Renal pelvis (tissue), 4 donors: ENCODE data around the gene FBXW5. TPM values are rescaled to one million over a fixed set of nuclear protein-coding genes. Genes with fewer than 3 reads are reported as not detected.

Source experiments
- DNase-seq: peaks from one replicate; pipeline ENCODE4 v3.0.0-alpha.2; 2013
- polyA plus RNA-seq, 3 donors: library from polyadenylated mRNA; unstranded; fragments of 120-200 nt; gene quantifications; one replicate each; pipeline ENCODE4 v1.2.1, GENCODE V29; 2013; ENCODE audit not compliant: insufficient read length in 3 of 3

FBXW5 gene
- polyA plus RNA-seq, 3 donors: 48.7 to 65.9 (median 64.8) TPM

- no peak for DNase-seq
Measured at GRCh38 chr9:136939431-136939995, 5.0 kb downstream of the FBXW5 start.

DNA sequence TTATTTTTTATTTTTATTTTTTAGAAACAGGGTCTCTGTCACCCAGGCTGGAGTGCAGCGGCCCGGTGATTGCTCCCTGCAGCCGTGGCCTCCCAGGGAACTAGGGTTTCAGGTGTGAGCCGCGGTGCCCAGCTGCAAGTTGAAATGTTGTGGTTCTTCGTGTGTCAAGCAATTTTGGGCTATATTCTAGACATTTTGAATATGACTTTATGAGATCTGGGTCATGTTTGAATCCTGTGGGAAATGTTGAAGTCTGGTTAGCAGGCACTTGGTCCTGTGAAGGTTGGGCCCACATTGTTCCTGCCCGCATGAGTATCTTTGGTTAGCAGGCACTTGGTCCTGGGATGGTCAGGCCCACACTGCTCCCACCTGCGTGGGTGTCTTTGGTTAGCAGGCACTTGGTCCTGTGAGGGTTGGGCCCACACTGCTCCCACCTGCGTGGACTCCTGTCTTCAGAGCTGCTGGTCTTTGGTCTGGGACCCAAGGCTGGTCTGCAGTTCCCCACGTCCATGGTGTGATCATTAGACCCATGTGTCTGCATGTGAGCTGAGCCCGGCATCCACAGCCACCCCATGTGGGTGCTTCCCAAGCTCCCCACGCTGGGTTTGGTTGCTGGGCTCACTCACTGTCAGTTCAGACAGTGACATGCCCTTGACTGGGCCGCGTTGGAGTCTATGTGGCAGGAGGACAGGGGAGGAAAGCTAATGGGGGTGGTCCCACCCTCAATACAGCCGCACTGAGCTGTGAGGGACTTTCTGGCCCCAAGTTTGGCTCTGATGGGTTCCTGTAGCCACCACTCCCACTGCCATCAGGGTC, 7.1 kb downstream of the FBXW5 start:
- no peak for DNase-seq

GRCh38 chr9:136936645-136937170, 7.8 kb downstream of the FBXW5 start:
- DNase-seq: no peak

DNA sequence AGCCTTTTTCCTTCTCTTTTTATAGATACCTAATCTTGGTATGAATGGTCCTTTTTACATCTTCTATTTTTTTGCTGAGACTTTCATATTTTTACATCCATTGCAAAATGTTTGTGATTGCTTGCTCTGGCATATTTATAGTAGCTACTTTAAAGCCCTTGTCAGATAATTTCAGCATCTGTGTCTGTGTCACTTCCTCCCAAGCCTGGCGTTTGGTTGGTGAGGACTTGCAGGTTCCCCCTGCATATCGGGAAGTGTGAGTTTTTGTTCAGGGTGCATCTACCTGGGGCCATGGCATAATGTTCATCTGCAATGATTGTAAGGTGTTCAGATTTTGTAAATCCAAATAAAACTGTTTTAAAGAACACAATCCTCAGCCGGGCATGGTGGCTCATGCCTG, 8.9 kb downstream of the FBXW5 start:
- DNase-seq: no peak

DNA sequence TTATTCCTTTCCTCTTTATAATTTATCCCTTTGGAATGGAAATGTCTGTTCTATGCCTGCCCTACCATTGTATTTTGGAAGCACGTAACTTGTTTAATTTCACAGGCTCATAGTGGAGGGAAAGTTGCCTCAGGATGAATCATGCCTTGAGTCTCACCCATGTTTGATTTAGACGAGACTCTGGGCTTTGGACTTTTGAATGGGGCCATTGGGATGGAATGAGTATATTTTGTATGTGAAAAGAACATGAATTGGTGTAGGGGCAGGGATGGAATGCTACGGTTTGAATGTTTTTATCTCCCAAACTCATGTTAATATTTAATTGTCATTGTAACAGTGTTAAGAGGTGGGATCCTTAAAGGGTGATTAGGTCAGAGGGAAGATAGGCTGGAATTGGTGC, 10.3 kb downstream of the FBXW5 start:
- DNase-seq: no peak

GRCh38 chr9:136931611-136932130, 12.9 kb downstream of the FBXW5 start:
- DNase-seq: no peak

DNA sequence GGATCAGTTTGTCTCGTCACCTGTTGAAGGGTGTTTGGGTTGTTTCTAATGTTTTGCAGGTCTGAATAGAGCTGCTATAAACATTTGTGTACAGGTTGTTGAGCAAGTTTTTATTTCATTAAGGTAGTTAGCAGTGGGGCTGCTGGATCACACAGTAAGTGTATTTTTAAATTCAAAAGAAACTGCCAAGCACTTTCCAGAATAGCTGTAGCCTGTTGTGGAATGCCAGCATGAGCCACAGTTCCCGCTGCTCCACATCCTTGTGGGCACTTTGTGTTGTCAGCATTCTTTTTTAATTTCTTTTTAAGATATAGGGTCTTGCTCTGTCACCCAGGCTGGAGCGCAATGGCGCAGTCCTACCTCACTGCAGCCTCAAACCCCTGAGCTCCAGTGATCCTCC, 14.5 kb downstream of the FBXW5 start:
- no peak for DNase-seq

DNA sequence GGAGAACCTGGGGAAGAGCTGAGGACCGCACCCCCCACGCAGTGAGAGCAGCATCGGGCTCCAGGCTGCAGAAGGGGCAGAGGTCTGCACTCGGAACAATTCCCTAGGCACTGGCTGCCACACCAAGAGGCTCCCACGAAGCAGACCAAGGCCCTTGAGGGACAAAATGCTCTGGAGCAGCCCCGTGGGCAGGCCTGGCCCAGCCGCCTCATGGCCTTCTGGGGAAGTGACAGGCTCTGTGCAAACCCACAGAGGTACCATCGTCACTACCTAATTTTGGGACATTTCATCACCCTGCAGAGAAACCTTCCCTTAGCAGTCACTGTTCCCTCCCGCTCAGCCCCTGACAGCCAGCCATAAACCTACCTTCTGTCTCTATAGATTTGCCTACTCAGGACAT, 15.9 kb downstream of the FBXW5 start:
- DNase-seq: no peak

- no peak for DNase-seq
Measured at GRCh38 chr9:136927343-136928271, 16.9 kb downstream of the FBXW5 start.

DNA sequence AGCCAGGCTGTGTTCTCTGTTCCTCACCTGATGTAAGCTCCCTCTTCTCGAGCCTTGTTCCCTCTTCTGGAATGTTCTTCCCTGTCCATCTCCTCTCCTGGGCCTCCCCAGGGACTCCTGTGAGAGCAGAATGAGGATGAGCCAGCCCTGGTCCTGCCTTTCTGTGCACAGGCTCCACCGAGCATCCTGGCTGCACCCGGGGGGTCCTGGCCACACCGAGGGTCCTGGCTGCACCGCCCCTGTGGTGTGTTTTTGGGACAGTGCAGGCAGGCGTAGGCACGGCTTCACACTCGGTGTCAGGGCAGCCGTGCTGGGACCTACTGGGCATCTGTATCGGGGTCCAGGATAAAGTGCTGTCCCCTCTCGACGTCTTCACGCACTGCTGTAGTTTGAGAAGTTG, 17.8 kb downstream of the FBXW5 start:
- DNase-seq: no peak

DNA sequence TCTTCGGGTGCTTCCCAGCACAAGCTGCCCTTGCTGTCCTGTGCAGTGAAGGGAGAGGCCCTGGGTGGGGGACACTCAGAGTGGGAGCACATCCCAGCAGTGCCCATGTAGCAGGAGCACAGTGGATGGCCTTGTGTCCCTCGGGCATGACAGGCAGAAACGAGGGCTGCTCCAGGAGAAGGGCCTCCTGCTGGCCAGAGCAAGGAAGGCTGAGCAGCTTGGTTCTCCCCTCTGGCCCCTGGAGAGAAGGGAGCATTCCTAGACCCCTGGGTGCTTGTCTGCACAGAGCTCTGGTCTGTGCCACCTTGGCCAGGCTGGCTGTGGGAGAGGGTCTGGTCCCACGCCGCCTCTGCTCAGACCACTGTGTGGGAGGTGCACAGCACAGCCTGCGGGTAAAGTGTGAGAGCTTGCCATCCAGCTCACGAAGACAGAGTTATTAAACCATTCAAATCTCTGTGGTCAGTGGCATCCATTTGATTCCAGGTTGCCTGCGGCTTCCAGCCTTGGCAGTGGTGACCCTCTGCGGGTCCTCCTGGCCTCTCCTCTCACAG, 18.3 kb downstream of the FBXW5 start:
- DNase-seq: no peak

GRCh38 chr9:136925414-136926153, 19.0 kb downstream of the FBXW5 start:
- no peak for DNase-seq

DNA sequence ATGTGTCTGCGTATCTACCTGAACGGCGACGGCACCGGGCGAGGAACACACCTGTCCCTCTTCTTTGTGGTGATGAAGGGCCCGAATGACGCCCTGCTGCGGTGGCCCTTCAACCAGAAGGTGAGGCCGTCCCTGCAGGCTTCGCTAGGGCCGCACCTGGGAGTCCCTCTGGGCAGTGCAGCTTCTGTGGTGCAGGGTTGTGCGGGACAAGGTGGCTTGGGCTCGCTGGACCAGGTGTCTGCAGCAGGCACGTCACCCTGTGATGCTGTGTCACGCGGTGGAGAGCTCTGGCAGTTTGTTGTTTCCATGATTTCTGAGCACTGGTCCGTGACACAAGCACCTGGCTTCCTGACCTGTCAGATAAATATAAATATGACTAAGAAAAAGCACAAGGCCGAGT, 20.7 kb downstream of the FBXW5 start:
- no peak for DNase-seq

- DNase-seq: no peak
Measured at GRCh38 chr9:136922540-136922939, 22.0 kb downstream of the FBXW5 start.

- no peak for DNase-seq
Measured at GRCh38 chr9:136921718-136922117, 22.8 kb downstream of the FBXW5 start.

- no peak for DNase-seq
Measured at GRCh38 chr9:136921307-136921706, 23.2 kb downstream of the FBXW5 start.

- no peak for DNase-seq
Measured at GRCh38 chr9:136920734-136921231, 23.8 kb downstream of the FBXW5 start.

- DNase-seq: no peak
Measured at GRCh38 chr9:136920069-136920468, 24.5 kb downstream of the FBXW5 start.

GRCh38 chr9:136917902-136918301, 26.6 kb downstream of the FBXW5 start:
- no peak for DNase-seq

GRCh38 chr9:136916330-136917184, 28.0 kb downstream of the FBXW5 start:
- no peak for DNase-seq
